Erythroblast (primary cell): ENCODE data around the gene MBD2.

Experiments used
- GATA1 ChIP-seq: IDR thresholded peaks from 2 replicates; pipeline ENCODE4 v1.6.1; 2011; ENCODE audit warnings: low read depth, mild to moderate bottlenecking, control low read depth, low read length, moderate library complexity
- POLR2A ChIP-seq: IDR thresholded peaks from 2 replicates; pipeline ENCODE4 v1.6.1; 2011; ENCODE audit warnings: mild to moderate bottlenecking, low read length

DNA sequence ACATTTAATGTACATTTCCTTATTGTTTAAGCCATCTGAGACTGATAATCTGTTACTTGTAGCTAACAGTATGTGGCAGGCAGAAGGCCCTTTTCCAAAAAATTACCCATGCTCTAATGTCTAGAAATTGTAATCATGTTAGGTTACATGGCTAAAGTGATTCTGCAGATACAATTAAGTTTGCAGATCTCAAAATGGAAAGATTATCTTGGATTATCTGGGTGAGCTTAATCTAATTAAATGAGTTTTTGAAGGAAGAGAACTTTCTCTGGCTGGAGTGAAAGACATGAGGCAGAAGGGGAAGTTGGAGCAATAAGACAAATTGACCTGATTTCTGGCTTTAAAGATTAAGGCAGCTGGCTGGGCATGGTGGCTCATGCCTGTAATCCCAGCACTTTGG, 76.3 kb downstream of the MBD2 start:
- TF ChIP-seq POLR2A: no peak
- TF ChIP-seq GATA1: no peak
